NCI-H128 (cell line): ENCODE measurements around the gene HS3ST3A1.

Experiments used
- DNase-seq: peaks from one replicate; lab custom pipeline; 2025; ENCODE audit not compliant: unreplicated experiment; lab: John Stamatoyannopoulos, UW

The HS3ST3A1 gene

DNA sequence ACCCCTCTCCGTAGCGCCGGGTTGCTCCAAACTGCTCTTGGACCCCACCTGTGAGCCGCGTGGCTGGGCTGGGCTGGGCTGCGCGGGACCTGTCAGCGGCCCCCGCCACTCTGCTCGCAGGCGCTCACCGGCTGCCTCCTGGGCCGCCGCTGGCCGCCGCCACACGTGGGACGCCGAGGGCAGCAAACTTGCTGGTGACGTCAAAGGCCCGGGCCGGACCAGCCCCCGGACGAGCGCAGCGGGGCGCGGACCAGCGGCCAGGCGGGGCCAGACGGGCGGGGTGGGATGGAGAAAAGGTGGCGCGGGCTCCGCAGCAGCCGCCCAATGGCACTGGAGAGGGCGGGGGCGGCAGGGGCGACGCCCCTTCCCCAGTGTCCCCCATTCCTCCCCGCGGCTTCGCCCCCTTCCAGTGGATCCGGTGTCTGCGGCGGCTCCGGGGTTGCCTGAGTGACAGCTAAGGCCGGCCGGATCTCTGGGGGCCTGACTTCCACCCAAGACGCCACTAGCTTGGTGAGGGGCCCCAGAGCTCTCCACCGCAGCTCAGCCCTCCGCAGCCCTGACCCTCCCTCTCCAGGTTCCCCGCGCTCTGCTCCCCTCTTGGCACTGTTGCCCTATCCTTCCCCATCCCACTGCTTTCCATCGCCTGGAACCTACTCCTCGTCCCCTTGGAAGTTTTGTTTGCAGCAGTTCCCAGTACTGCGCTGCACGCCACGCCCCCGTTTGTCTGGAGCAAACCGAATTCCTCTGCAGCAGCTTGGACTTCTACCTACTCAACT lies at the start of gene HS3ST3A1:
Gene HS3ST3A1, minus strand, starts transcription at position 154 of the 776 bp plus-strand sequence. CDS start 800 bp downstream, outside the sequence.
- DNase-seq = no peak

DNA sequence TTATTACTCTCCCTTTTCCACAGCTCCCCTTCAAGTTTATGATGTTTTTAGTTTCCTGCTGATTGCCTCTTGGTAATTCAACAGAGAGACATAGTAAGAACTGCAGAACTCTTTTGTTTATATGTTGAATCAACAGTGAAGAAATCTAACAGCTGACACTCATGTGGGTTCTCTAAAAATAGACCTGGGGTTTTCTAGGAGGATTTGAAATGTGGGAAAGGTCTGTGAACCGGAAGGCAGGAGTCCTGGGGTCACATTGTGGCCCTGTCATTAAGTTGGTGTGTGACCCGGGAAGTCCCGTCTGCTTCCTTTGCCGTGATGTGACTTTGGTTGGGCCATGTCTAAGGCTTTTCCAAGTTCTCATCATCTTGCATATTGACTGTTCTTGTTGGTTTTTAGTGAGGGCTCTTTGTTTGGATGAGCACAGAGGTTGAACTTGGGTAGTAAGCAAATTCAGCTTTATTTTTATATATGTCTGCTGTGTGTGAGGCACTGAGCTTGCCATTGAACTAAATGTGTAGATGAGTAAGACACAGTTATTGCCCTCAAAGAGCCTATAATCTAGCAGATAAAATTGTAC lies 48.5 kb upstream of the HS3ST3A1 start:
- no peak for DNase-seq

DNA sequence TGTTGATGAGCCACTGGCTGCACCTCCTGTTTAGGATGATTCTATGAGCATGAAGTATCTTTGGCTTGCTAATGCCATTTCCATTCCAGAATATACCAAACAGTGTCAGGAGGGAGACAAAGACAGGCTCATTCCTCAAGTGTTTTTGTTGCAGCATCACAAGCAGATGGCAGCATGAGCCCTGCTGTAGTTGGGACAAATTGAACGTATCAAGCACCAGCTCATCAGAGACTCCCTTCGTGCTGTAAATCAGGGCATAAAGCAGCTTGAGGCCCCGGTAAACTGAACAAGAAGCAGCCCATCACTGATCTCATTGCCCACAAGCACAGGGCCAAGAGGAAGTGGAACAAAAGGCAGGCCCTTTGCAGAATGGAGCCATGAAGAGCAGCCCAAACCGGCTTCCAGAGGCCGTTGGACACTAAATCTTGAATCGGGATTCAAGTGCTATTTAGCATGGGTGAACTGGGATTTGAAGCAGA lies 45.9 kb upstream of the HS3ST3A1 start:
- no peak for DNase-seq

DNA sequence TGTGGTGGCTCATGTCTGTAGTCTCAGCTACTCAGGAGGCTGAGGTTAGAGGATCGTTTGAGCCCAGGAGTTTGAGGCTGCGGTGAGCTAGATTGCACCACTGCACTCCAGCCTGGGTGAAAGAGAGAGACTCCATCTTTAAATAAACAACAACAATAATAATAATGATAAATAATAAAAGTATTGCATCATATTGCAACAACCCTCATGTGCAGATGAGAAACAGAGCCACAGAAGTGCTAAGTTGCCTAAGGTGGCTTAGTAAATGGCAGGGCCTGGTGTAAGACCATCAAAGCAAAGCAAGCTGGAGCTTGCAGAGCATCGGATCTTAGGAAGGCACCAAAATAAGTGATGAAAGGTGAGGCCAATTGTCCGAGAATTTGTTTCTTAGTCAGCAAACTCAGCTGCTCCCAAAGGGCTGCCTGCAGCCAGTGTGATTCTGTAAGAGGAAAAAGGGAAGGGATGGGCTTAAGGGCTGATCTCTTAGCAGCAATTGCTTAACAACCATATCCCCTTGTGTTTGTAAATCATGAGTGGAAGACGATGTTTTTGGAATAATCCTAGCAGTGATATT lies 45.3 kb upstream of the HS3ST3A1 start:
- DNase-seq = no peak

DNA sequence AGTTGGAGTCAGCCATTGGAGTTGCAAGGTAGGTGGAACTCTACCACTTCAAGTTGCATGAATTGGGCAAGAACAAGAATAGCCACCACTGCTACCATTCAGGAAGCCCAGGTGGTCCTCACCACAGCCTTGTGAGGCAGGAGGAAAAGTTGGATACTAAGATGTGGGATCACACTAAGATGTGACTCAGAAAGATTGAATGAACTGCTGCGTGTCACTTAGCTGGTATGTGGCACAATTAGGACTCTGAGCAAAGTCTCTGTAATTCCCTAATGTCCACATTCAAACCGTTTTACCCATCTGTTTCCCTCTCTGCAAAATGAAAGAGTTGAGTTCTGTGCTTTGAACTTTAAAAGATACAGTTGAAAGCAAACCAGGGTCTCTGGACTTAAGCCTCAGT lies 44.7 kb upstream of the HS3ST3A1 start:
- no peak for DNase-seq

DNA sequence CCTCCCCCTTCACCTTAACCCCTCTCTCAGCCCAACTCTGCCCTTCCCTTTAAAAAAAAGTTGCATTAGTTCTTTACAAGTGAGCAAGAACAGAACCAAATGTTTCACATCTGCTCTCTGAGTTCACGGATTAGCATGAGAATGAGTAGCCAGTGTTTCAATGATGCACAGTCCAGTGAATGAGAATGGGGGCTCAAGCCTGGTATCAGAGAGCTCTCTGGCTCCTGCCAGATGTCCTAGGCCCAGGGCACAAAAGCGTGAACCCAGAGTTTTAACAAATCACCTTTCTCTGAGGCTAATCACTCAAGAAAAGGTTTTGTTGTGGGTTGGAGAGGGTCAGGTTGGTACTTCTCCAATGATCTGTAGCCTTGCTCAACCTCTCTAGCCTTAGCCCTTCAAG lies 41.5 kb upstream of the HS3ST3A1 start:
- DNase-seq = no peak

DNA sequence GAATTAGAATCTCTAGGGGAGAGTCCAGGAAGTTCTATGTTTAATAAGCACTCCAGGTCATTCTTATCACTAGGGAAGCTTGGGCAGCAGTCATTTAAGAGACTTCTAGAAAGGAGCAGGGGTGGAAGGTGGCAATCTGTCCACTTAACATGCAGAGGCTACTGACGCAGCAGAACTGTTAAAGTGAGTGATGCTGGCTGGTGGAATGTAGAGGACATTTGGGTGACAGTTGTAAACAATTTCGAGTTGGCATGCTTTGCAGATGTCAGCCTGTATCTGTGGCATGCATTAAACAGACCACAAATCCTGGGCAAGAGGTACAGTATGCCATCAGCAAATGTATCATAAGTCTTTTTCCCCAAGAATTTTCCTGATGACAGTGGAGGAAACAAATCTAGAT lies 40.5 kb upstream of the HS3ST3A1 start:
- no peak for DNase-seq

DNA sequence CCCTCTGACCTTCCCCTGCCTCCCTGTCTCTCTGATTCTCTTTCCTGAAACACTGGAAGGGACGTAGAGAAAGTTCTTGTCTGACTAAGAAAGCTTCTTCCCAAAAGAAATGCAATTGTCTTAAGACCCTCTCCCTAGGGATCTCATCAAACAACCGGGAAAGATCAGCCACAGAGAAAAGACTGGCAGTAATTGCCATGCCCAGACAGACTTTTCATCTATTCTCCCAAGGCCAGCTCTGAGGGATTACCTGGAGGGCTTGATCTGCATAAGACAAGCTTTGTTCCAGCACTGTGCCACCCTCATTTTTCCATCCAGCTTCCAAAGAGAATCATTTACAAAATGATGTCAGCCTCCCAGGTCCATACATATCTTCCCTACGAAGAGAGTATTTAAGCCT lies 38.8 kb upstream of the HS3ST3A1 start:
- no peak for DNase-seq

DNA sequence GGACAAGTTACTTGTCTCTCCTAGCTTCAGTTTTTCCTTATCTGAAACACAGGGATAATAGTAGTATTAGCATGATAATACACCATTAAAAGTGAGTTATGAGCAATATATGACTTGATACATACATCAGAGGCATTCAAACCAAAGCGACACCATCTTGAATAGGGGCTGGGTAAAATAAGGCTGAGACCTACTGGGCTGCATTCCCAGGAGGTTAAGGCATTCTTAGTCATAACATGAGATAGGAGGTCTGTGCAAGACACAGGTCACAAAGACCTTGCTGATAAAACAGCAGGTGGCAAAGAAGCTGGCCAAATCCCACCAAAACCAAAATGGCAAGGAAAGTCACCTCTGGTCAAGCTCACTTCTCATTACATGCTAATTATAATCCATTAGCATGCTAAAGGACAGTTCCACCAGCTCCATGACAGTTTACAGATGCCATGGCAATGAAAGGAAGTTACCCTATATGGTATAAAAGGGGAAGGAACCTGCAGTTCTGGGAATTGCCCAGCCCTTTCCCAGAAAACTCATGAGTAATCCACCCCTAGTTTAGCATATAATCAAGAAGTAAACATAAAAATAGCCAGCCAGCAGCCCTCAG lies 37.2 kb upstream of the HS3ST3A1 start:
- no peak for DNase-seq

DNA sequence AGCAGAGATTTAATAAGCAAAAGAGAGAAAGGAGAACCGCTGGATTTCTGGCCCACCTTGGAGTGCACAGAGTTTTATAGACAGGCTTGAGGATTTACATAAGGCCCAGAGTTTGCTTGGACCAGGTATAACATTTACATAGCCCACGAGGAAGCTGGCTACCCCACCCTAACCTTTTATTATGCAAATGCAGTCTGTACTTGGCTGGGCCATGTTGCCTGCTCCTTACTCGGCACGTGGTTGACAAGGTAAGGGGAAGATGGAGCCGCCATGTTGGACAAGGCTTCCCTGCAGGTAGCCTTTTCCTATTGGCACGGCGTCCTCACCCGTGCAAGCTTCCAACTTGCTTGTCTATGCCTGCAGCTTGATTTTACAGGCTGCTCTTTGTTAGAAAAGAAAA lies 35.2 kb upstream of the HS3ST3A1 start:
- DNase-seq = no peak

DNA sequence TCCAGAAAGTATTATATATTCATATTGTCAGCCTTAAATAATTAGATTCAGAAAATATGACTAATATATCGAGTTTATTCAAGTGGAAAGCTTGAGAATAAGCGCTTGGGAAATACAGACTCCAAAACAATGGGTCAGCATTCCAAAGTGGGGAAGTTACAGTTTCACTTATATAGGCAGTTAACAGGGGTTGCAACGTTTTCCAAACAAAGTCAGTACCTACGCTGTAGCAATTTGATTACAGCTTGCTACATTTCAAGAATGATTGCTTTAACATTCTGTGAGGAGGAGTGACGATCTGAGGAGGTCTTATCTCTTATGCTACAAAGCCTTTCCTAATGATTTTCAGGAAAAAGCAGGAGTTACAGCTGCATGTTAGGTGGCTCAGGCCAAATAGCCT lies 34.2 kb upstream of the HS3ST3A1 start:
- no peak for DNase-seq

DNA sequence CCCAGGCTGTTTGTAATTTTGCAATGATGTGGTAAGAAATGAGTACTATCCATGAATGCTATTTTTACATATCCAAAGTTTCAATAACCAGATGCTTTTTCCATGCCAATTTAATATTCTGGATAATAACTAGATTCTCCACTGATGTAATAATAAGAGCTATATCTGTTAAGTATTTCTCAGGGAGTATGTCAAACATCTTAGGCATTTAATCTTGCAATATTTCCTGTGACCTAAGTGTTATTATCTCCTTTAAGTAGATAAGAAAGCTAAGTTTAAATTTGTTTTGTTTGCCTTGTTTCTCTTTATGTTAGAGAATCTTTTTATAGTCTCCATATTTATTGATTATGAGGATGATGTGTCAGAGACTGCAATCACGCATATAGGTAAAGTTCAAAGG lies 32.3 kb upstream of the HS3ST3A1 start:
- no peak for DNase-seq

DNA sequence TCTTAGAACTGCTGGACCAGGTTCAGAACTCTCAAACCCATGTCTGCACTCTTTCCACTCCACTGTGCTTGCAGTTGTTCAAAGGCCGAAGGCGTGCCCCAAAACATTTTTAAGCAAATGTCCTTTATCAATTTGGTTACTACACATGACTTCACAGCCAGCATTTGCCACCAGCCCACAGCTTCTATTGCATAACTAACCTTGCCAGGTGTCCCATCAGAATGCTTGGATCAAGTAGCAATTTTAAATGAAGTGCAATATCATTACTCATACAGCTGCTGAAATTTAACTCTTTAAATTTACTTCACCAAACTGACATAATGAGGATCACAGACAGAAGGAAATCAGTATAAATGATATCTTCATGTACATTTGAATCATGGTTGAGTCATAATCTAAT lies 29.8 kb upstream of the HS3ST3A1 start:
- DNase-seq = no peak

DNA sequence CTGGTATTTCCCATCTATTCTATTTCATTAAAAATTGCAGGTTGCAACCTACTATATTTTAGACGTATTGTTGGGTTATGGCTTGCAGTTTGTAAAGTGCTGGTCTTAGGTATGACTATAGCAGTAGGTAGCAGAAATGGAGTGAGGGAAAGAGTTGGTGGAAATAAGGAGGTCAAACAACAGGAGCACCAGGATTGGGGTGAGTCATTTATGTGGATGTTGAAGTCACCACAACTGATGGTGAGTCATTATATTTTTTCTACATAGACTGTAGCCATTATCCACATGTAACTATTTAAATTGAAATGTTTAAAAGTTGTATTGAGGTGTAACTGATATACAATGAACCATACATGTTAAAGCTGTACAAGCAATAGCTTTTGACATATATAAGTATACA lies 25.0 kb upstream of the HS3ST3A1 start:
- DNase-seq = no peak

DNA sequence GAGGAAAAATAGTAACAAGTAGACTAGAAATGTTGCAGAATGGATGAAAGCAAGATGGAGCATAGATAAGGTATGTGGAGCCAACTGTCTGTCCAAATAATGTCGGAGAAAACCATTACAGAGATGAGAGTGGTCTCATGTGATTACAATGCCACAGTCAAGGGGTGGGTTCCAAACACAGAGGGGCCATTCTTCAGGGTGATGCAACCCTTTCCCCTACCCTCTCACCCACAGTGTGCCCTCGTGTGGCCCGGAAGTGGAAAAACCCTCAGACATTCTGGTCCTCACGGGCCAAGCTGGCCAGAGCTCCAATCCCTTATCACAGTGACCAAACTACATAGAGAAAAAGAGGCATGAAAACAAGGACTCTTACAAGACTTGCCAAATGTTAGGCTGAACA lies 17.7 kb upstream of the HS3ST3A1 start:
- no peak for DNase-seq

DNA sequence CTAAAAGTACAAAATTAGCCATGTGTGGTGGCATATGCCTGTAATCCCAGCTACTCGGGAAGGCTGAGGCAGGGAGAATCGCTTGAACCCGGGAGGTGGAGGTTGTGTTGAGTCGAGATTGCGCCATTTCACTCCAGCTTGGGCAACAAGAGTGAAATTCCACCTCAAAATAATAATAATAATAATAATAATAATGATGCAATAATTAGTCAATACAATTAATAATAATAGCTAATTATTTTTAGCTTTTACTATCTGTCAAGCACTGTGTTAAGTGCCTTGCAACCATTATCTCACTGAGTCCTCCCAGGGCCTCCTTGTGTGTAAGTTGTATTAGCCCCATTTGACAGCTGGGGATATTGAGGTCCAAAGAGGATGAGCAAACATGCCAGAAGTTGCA lies 14.3 kb upstream of the HS3ST3A1 start:
- no peak for DNase-seq

DNA sequence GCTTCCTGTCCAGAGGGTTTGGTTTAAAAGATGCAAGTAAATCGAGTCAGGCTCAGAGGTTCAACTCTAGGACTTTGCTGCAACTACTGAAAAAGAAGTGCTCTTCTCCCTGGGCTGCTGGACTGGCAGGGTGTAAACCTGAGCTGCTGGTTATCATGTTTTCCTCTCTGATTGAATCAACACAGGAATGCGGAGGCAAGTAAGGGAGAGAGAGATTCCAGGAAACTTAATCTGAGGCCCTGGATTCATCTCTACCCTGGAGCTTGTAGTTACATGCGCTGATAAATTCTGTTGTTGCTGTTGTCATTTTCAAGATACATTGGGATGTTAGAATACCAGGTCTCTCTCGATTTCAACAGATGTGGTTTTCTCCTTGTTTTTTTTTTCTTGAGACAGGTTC lies 8.2 kb upstream of the HS3ST3A1 start:
- DNase-seq = no peak

DNA sequence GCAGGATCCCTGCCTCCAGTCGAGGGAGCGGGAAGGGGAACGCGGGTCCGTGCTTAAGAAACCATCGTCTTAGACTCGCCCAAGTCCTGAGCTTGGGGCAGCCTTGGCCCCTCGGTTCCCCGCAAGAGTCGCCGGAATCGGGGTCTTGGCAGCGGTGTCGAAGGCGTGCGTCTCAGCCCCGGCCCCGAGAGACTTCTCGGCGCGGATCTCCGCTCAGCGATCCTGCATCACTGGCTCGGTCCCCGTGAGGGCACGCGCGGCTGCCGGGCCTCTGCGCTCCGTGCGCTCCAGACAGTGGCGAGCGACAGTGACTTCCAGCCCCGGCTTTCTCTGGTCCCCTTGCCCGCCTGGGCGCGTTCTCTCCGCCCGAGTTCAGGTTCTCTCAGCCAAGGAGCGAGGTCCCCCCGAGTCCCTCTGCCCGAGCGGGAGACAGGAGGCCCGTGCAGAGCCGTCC lies 380 bp downstream of the HS3ST3A1 start:
- DNase-seq = no peak

DNA sequence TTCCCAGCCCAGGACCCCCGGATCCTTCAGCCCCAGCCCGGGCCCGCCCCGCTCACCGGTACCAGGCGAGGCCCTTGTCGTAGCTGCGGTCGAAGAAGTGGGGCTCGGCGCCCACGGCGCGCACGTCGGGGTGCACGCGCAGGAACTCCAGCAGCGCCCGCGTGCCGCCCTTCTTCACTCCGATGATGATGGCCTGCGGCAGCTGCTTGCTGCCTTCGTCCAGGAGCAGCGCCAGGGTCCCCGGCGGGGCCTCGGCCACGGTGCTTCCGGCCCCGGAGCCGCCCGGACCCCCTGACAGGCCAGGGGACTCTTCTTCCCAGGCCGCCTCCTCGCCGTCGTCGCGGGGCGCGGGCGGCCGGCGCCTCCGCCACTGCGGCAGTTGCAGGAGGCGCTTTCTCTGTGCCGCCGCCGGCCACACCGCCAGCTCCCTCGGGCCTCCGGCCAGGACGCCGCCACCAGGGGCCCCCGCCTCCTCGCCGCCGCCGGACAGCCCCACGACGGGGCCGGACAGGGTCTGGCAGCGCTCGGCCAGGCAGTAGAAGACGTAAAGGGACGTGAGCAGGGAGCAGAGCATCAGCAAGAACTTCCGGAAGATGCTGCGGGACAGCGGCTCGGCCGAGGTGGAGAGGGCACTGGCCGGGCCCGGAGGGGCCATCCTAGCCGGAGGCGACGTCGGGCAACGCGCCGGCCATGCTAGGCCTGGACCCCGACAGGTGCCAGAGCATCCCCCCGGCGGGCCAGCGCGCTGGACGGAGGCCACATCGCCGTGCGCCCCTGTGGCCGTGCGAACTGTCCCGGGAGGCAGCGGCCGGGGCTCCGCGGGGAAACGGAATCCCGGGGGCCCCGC lies 1.0 kb downstream of the HS3ST3A1 start:
- no peak for DNase-seq

DNA sequence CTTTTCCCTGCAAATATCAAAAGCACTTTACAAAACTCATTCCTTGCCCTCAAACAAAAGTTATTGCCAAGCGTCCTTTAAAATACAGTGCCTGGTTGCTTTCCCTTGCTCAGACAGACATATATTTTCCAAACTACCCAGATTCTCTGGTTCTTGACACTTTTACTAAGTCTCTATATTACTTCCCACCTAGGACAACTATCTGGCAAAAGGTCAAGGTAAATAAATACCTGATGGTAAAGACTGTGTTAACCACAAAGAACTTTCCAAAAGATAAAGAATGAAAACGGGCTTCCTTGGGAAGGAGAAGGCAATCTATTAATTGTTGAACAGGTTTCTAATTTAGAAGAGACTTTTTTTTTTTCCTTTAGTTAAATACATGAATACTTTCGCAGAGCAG lies 1.9 kb downstream of the HS3ST3A1 start:
- no peak for DNase-seq

DNA sequence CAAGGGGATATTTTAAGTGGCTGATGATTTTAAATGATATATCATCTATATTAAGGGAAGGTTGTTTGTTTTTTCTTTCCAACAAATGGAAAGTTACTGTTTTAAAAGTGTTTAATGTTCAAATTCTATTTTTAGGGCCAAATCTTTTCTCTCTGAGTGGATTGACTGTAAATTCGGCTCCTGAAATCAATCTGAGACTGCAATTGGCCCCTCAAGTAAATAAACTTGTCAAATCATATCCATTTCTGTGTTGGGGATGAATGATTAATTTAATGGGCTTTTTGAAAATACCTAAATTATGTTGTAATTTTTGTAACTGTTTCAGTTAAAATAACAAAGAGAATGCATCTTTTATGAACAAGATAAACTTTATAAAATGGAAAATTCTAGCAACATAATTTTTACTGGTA lies 2.6 kb downstream of the HS3ST3A1 start:
- no peak for DNase-seq
